ENCODE results near the gene MOB4.

MOB4 gene

GRCh38 chr2:197591339-197592072 lies 75.6 kb downstream of the MOB4 start:
- peaks cover 5% of the 10 kb centered on the region for H3K27me3 Mint-ChIP-seq
- no peaks in the 10 kb centered on the region for H3K36me3 Mint-ChIP-seq (ENCODE audit: low read depth)
- H3K9me3 Mint-ChIP-seq: no peaks in the 10 kb centered on the region
- no peak for DNase-seq
- no peaks in the 10 kb centered on the region for H3K4me1 Mint-ChIP-seq (ENCODE audit: low read depth)
- H3K4me3 Mint-ChIP-seq: no peak overlapping the region
- no peak overlapping the region for H3K27ac Mint-ChIP-seq

DNA sequence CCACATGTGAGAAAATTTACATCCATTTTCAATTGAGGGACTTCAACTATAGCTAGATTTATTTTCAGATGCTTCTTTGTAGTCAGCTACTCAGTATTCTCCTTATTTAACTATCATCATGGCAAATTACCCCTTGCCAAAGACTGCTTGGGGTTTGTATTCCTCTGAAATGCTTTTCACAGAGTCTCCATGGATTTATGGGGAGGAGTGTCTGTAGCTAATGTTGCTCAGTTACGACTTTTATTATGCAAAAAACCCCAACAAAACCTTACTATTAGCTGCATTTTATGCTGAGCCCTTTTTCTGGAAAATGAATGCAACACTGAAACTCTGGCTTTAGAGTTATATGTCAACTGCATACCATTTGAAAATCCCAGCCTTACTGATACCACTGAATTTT lies 80.9 kb downstream of the MOB4 start:
- Mint-ChIP-seq H3K4me3 (no peak overlapping the region), H3K4me1 (ENCODE audit: low read depth) (peaks cover 6% of the 10 kb centered on the region), H3K9me3 (no peaks in the 10 kb centered on the region), H3K36me3 (ENCODE audit: low read depth) (no peaks in the 10 kb centered on the region), H3K27me3 (peaks cover 19% of the 10 kb centered on the region), H3K27ac (no peak overlapping the region)
- DNase-seq: no peak

DNA sequence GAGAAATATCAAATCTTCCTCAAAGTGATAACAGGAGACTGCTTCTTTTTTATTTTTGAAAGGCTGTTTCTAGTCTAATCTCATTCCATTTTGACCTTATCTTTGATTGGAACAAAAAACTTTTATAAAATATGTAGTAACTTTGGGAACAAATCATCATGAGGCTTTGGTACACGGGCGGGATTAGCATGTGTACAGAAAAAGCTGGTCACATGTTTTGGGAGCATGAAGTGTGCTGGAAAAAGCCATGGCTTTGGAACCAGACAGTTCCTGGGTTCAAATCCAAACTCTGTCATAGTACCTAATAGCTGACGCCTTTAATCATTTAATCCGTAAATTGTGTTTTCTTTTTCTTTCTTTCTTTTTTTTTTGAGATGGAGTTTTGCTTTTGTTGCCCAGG lies 81.3 kb downstream of the MOB4 start:
- H3K27me3 Mint-ChIP-seq: peaks cover 19% of the 10 kb centered on the region
- H3K9me3 Mint-ChIP-seq: no peaks in the 10 kb centered on the region
- no peak overlapping the region for H3K4me3 Mint-ChIP-seq
- no peak overlapping the region for H3K27ac Mint-ChIP-seq
- peaks cover 6% of the 10 kb centered on the region for H3K4me1 Mint-ChIP-seq (ENCODE audit: low read depth)
- no peaks in the 10 kb centered on the region for H3K36me3 Mint-ChIP-seq (ENCODE audit: low read depth)
- no peak for DNase-seq

DNA sequence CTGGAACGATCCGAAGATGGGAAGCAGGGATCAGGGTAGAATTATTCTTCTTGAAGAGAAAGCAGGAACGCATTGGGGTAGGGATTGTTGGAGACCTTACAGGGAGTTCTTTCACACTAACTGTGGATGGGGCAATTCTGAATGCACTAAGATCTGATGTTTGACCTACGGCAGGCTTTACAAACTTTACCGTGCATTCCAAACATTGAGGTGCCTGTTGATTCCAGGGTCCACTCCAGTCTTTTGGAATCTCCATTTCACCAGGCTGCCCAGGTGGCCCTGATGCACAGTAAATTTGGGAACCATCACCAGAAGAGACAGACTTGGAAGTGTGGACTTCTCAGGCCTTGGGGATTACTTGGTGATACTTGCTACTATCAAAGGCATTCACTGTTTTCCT lies 82.6 kb downstream of the MOB4 start:
- H3K9me3 Mint-ChIP-seq: no peaks in the 10 kb centered on the region
- H3K27me3 Mint-ChIP-seq: peaks cover 19% of the 10 kb centered on the region
- no peak overlapping the region for H3K27ac Mint-ChIP-seq
- no peaks in the 10 kb centered on the region for H3K36me3 Mint-ChIP-seq (ENCODE audit: low read depth)
- no peak for DNase-seq
- no peak overlapping the region for H3K4me3 Mint-ChIP-seq
- peaks cover 6% of the 10 kb centered on the region for H3K4me1 Mint-ChIP-seq (ENCODE audit: low read depth)

DNA sequence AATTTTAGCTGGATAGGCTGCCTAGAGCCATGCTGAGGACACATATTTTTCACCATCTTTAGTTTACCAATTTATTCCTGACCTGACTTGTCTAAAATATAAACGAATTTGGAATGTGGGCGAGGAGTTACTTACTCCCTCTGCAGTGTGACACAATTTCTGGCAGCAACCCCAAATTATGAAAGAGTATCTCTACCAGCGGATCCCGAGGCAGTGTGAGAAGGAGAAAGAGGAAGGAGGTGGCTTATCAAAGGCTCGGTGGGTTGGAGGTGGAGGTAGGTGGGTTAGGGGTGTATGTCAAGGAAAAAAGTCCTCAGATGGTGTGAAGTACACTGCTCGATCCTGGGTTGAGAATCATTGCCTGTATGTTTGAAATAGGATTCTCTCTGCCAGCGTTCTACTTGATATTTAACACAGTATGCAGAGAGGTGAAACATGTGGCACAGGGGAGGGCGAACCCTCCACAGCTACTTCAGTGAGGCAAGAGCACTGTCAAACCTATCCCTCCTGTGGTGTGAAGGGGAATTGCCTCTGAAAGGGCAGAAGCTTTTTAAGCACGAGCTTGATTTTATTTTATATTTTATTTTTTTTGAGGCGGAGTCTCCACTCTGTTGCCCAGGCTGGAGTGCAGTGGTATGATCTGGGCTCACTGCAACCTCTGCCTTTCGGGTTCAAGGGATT lies 83.6 kb downstream of the MOB4 start:
- Mint-ChIP-seq H3K27me3 (peaks cover 19% of the 10 kb centered on the region), H3K27ac (no peak overlapping the region), H3K36me3 (ENCODE audit: low read depth) (no peaks in the 10 kb centered on the region), H3K4me1 (ENCODE audit: low read depth) (peaks cover 7% of the 10 kb centered on the region), H3K4me3 (no peak overlapping the region), H3K9me3 (no peaks in the 10 kb centered on the region)
- DNase-seq: no peak

GRCh38 chr2:197600306-197600705 lies 84.4 kb downstream of the MOB4 start:
- Mint-ChIP-seq H3K4me3 (no peak overlapping the region), H3K27ac (no peak overlapping the region), H3K36me3 (ENCODE audit: low read depth) (no peaks in the 10 kb centered on the region)

GRCh38 chr2:197601726-197602125 lies 85.9 kb downstream of the MOB4 start:
- Mint-ChIP-seq H3K4me1 (ENCODE audit: low read depth) (peaks cover 15% of the 10 kb centered on the region), H3K9me3 (no peaks in the 10 kb centered on the region), H3K4me3 (no peak overlapping the region), H3K27me3 (peaks cover 19% of the 10 kb centered on the region), H3K36me3 (ENCODE audit: low read depth) (no peaks in the 10 kb centered on the region), H3K27ac (no peak overlapping the region)
- DNase-seq: no peak

More at GRCh38 chr2:197600306-197600705, 84.4 kb downstream of the MOB4 start:
- Mint-ChIP-seq H3K27me3 (peaks cover 19% of the 10 kb centered on the region), H3K9me3 (no peaks in the 10 kb centered on the region), H3K4me1 (ENCODE audit: low read depth) (peaks cover 7% of the 10 kb centered on the region)
- DNase-seq: no peak

Data from activated T-cell treated with anti-CD3 and anti-CD28 coated beads, Interleukin-2, amount 50 U/mL, for 24 hours (primary cell).